Measurements from ENCODE around the gene LPP.

The LPP gene

GRCh38 chr3:188578576-188579363, 424.8 kb downstream of the LPP start:
- Histone ChIP-seq H3K9me3 (ENCODE audit: control insufficient read depth, insufficient read depth, low read depth, low read length) (no peaks in the 10 kb centered on the region), H3K27ac (ENCODE audit: low read depth, low read length) (no peak overlapping the region), H3K4me3 (ENCODE audit: low read depth, low read length) (no peak overlapping the region), H3K4me1 (ENCODE audit: control insufficient read depth, insufficient read depth, low read length) (peaks cover 6% of the 10 kb centered on the region; the same call in 1 of the 2 replicates), H3K27me3 (ENCODE audit: control insufficient read depth, insufficient read depth, low read length) (no peaks in the 10 kb centered on the region), H3K9ac (ENCODE audit: low read length) (no peak overlapping the region), H3K36me3 (ENCODE audit: control insufficient read depth, insufficient read depth, low read length) (no peaks in the 10 kb centered on the region)

- no peak overlapping the region for H3K27ac ChIP-seq (ENCODE audit: low read depth, low read length)
- no peaks in the 10 kb centered on the region for H3K27me3 ChIP-seq (ENCODE audit: control insufficient read depth, insufficient read depth, low read length)
- no peaks in the 10 kb centered on the region for H3K9me3 ChIP-seq (ENCODE audit: control insufficient read depth, insufficient read depth, low read depth, low read length)
- no peak overlapping the region for H3K4me3 ChIP-seq (ENCODE audit: low read depth, low read length)
- H3K9ac ChIP-seq (ENCODE audit: low read length): no peak overlapping the region
- peaks cover 20% of the 10 kb centered on the region for H3K4me1 ChIP-seq (ENCODE audit: control insufficient read depth, insufficient read depth, low read length)
- no peaks in the 10 kb centered on the region for H3K36me3 ChIP-seq (ENCODE audit: control insufficient read depth, insufficient read depth, low read length)
Observed at GRCh38 chr3:188580223-188580622, 426.3 kb downstream of the LPP start.

- H3K9ac ChIP-seq (ENCODE audit: low read length): no peak overlapping the region
- H3K27ac ChIP-seq (ENCODE audit: low read depth, low read length): no peak overlapping the region
- no peaks in the 10 kb centered on the region for H3K36me3 ChIP-seq (ENCODE audit: control insufficient read depth, insufficient read depth, low read length)
- H3K9me3 ChIP-seq (ENCODE audit: control insufficient read depth, insufficient read depth, low read depth, low read length): no peaks in the 10 kb centered on the region
- no peaks in the 10 kb centered on the region for H3K27me3 ChIP-seq (ENCODE audit: control insufficient read depth, insufficient read depth, low read length)
- no peak overlapping the region for H3K4me3 ChIP-seq (ENCODE audit: low read depth, low read length)
- H3K4me1 ChIP-seq (ENCODE audit: control insufficient read depth, insufficient read depth, low read length): peaks cover 24% of the 10 kb centered on the region
Observed at GRCh38 chr3:188580659-188581058, 426.7 kb downstream of the LPP start.

- Histone ChIP-seq H3K27me3 (ENCODE audit: control insufficient read depth, insufficient read depth, low read length) (no peaks in the 10 kb centered on the region), H3K4me3 (ENCODE audit: low read depth, low read length) (no peak overlapping the region), H3K4me1 (ENCODE audit: control insufficient read depth, insufficient read depth, low read length) (peaks cover 25% of the 10 kb centered on the region), H3K9ac (ENCODE audit: low read length) (no peak overlapping the region), H3K27ac (ENCODE audit: low read depth, low read length) (no peak overlapping the region), H3K36me3 (ENCODE audit: control insufficient read depth, insufficient read depth, low read length) (no peaks in the 10 kb centered on the region), H3K9me3 (ENCODE audit: control insufficient read depth, insufficient read depth, low read depth, low read length) (no peaks in the 10 kb centered on the region)
Observed at GRCh38 chr3:188581365-188581764, 427.4 kb downstream of the LPP start.

GRCh38 chr3:188581792-188582191, 427.8 kb downstream of the LPP start:
- Histone ChIP-seq H3K27me3 (ENCODE audit: control insufficient read depth, insufficient read depth, low read length) (no peaks in the 10 kb centered on the region), H3K4me1 (ENCODE audit: control insufficient read depth, insufficient read depth, low read length) (peaks cover 25% of the 10 kb centered on the region), H3K4me3 (ENCODE audit: low read depth, low read length) (no peak overlapping the region), H3K9ac (ENCODE audit: low read length) (no peak overlapping the region), H3K36me3 (ENCODE audit: control insufficient read depth, insufficient read depth, low read length) (no peaks in the 10 kb centered on the region), H3K9me3 (ENCODE audit: control insufficient read depth, insufficient read depth, low read depth, low read length) (no peaks in the 10 kb centered on the region), H3K27ac (ENCODE audit: low read depth, low read length) (no peak overlapping the region)

GRCh38 chr3:188583341-188584161, 429.6 kb downstream of the LPP start:
- Histone ChIP-seq H3K27me3 (ENCODE audit: control insufficient read depth, insufficient read depth, low read length) (no peaks in the 10 kb centered on the region), H3K9me3 (ENCODE audit: control insufficient read depth, insufficient read depth, low read depth, low read length) (no peaks in the 10 kb centered on the region), H3K36me3 (ENCODE audit: control insufficient read depth, insufficient read depth, low read length) (no peaks in the 10 kb centered on the region), H3K4me1 (ENCODE audit: control insufficient read depth, insufficient read depth, low read length) (peaks cover 25% of the 10 kb centered on the region), H3K9ac (ENCODE audit: low read length) (no peak overlapping the region), H3K4me3 (ENCODE audit: low read depth, low read length) (no peak overlapping the region), H3K27ac (ENCODE audit: low read depth, low read length) (no peak overlapping the region)

GRCh38 chr3:188584162-188584529, 430.2 kb downstream of the LPP start:
- Histone ChIP-seq H3K9me3 (ENCODE audit: control insufficient read depth, insufficient read depth, low read depth, low read length) (no peaks in the 10 kb centered on the region), H3K9ac (ENCODE audit: low read length) (no peak overlapping the region), H3K4me3 (ENCODE audit: low read depth, low read length) (no peak overlapping the region), H3K4me1 (ENCODE audit: control insufficient read depth, insufficient read depth, low read length) (peaks cover 25% of the 10 kb centered on the region), H3K27me3 (ENCODE audit: control insufficient read depth, insufficient read depth, low read length) (no peaks in the 10 kb centered on the region), H3K36me3 (ENCODE audit: control insufficient read depth, insufficient read depth, low read length) (no peaks in the 10 kb centered on the region), H3K27ac (ENCODE audit: low read depth, low read length) (no peak overlapping the region)

- no peak overlapping the region for H3K4me3 ChIP-seq (ENCODE audit: low read depth, low read length)
- H3K4me1 ChIP-seq (ENCODE audit: control insufficient read depth, insufficient read depth, low read length): peaks cover 25% of the 10 kb centered on the region
Observed at GRCh38 chr3:188584958-188585689, 431.2 kb downstream of the LPP start.

GRCh38 chr3:188589071-188589470, 435.1 kb downstream of the LPP start:
- Histone ChIP-seq H3K36me3 (ENCODE audit: control insufficient read depth, insufficient read depth, low read length) (no peaks in the 10 kb centered on the region), H3K27me3 (ENCODE audit: control insufficient read depth, insufficient read depth, low read length) (no peaks in the 10 kb centered on the region), H3K4me1 (ENCODE audit: control insufficient read depth, insufficient read depth, low read length) (peaks cover 20% of the 10 kb centered on the region), H3K9ac (ENCODE audit: low read length) (no peak overlapping the region), H3K4me3 (ENCODE audit: low read depth, low read length) (no peak overlapping the region), H3K27ac (ENCODE audit: low read depth, low read length) (no peak overlapping the region), H3K9me3 (ENCODE audit: control insufficient read depth, insufficient read depth, low read depth, low read length) (no peaks in the 10 kb centered on the region)

More at GRCh38 chr3:188584958-188585689, 431.2 kb downstream of the LPP start:
- no peaks in the 10 kb centered on the region for H3K36me3 ChIP-seq (ENCODE audit: control insufficient read depth, insufficient read depth, low read length)
- H3K9me3 ChIP-seq (ENCODE audit: control insufficient read depth, insufficient read depth, low read depth, low read length): no peaks in the 10 kb centered on the region
- no peak overlapping the region for H3K27ac ChIP-seq (ENCODE audit: low read depth, low read length)
- H3K27me3 ChIP-seq (ENCODE audit: control insufficient read depth, insufficient read depth, low read length): no peaks in the 10 kb centered on the region
- H3K9ac ChIP-seq (ENCODE audit: low read length): no peak overlapping the region

GRCh38 chr3:188589771-188590170, 435.8 kb downstream of the LPP start:
- Histone ChIP-seq H3K4me1 (ENCODE audit: control insufficient read depth, insufficient read depth, low read length) (peaks cover 17% of the 10 kb centered on the region), H3K9ac (ENCODE audit: low read length) (no peak overlapping the region), H3K27ac (ENCODE audit: low read depth, low read length) (no peak overlapping the region), H3K9me3 (ENCODE audit: control insufficient read depth, insufficient read depth, low read depth, low read length) (no peaks in the 10 kb centered on the region), H3K36me3 (ENCODE audit: control insufficient read depth, insufficient read depth, low read length) (no peaks in the 10 kb centered on the region), H3K4me3 (ENCODE audit: low read depth, low read length) (no peak overlapping the region), H3K27me3 (ENCODE audit: control insufficient read depth, insufficient read depth, low read length) (no peaks in the 10 kb centered on the region)

- Histone ChIP-seq H3K9ac (ENCODE audit: low read length) (no peak overlapping the region), H3K9me3 (ENCODE audit: control insufficient read depth, insufficient read depth, low read depth, low read length) (no peaks in the 10 kb centered on the region), H3K27me3 (ENCODE audit: control insufficient read depth, insufficient read depth, low read length) (no peaks in the 10 kb centered on the region), H3K36me3 (ENCODE audit: control insufficient read depth, insufficient read depth, low read length) (no peaks in the 10 kb centered on the region), H3K4me3 (ENCODE audit: low read depth, low read length) (no peak overlapping the region), H3K4me1 (ENCODE audit: control insufficient read depth, insufficient read depth, low read length) (peaks cover 10% of the 10 kb centered on the region; the same call in 1 of the 2 replicates), H3K27ac (ENCODE audit: low read depth, low read length) (no peak overlapping the region)
Observed at GRCh38 chr3:188590557-188590956, 436.6 kb downstream of the LPP start.
